ENCODE results near the gene SLC8B1. TPM values are rescaled to one million over a fixed set of nuclear protein-coding genes. Genes with fewer than 3 reads are reported as not detected.

SLC8B1 gene
- total RNA-seq, 4 donors from 2014 or later = 31.8 to 63.4 (median 38.8) TPM

GRCh38 chr12:113316155-113316554, 18.8 kb downstream of the SLC8B1 start:
- intact Hi-C loops (cut with DNase I; ENCODE audit: low total_unique reads) = no loop called here
- WGBS, 2 donors = 94 to 96% methylated on average over 7 of the region's 7 CpGs
- DNase-seq (ENCODE audit: low spot score in 2 of 2) = no peak
- no peak overlapping the region for H3K4me3 ChIP-seq (ENCODE audit: low read depth, poor library complexity, severe bottlenecking)
- TF ChIP-seq POLR2A (IDR thresholded peaks at IDR 0.05) = no peak
- TF ChIP-seq, protein P1, sequence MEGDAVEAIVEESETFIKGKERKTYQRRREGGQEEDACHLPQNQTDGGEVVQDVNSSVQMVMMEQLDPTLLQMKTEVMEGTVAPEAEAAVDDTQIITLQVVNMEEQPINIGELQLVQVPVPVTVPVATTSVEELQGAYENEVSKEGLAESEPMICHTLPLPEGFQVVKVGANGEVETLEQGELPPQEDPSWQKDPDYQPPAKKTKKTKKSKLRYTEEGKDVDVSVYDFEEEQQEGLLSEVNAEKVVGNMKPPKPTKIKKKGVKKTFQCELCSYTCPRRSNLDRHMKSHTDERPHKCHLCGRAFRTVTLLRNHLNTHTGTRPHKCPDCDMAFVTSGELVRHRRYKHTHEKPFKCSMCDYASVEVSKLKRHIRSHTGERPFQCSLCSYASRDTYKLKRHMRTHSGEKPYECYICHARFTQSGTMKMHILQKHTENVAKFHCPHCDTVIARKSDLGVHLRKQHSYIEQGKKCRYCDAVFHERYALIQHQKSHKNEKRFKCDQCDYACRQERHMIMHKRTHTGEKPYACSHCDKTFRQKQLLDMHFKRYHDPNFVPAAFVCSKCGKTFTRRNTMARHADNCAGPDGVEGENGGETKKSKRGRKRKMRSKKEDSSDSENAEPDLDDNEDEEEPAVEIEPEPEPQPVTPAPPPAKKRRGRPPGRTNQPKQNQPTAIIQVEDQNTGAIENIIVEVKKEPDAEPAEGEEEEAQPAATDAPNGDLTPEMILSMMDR (IDR thresholded peaks at IDR 0.05) = no peak

DNA sequence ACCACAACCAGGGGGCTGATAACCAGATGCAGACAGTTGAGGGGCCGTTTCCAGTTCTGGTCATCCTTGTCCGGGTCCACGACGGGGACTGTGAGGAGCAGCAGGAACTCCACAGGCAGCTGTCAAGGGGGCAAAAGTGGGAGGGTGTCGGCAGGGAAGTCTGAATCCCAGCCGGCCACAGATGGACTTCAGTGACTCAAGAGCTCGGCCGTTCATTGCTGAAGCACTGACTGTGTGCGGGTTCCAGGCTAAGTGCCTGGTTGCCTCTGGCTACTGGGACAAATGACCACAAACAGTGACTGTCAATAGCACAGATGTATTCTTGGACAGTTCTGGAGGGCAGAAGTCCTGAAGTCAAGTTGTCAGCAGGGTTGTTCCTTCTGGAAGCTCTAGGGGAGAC, 19.6 kb downstream of the SLC8B1 start:
- WGBS, 2 donors = 80 to 86% methylated on average over 7 to 9 of the region's 9 CpGs
- DNase-seq (ENCODE audit: low spot score in 2 of 2) = no peak
- TF ChIP-seq, protein P1 (IDR thresholded peaks at IDR 0.05) = no peak
- TF ChIP-seq POLR2A (IDR thresholded peaks at IDR 0.05) = no peak
- no peak overlapping the region for H3K4me3 ChIP-seq (ENCODE audit: low read depth, poor library complexity, severe bottlenecking)
- intact Hi-C loops (cut with DNase I; ENCODE audit: low total_unique reads) = no loop called here

GRCh38 chr12:113314121-113314529, 20.8 kb downstream of the SLC8B1 start:
- intact Hi-C loops (cut with DNase I; ENCODE audit: low total_unique reads) = no loop called here
- H3K4me3 ChIP-seq (ENCODE audit: low read depth, poor library complexity, severe bottlenecking) = no peak overlapping the region
- no peak for DNase-seq (ENCODE audit: low spot score in 2 of 2)
- WGBS, 2 donors = 60 to 65% methylated on average over 7 of the region's 7 CpGs
- no peak for TF ChIP-seq POLR2A (IDR thresholded peaks at IDR 0.05)
- TF ChIP-seq, protein P1 (IDR thresholded peaks at IDR 0.05) = no peak

GRCh38 chr12:113310489-113310888, 24.4 kb downstream of the SLC8B1 start:
- no peak for DNase-seq (ENCODE audit: low spot score in 2 of 2)
- no peak overlapping the region for H3K4me3 ChIP-seq (ENCODE audit: low read depth, poor library complexity, severe bottlenecking)
- intact Hi-C loops (cut with DNase I; ENCODE audit: low total_unique reads) = no loop called here
- 100% methylated on average over 1 of the region's 1 CpG for WGBS, 2 donors
- TF ChIP-seq, protein P1 (IDR thresholded peaks at IDR 0.05) = no peak
- TF ChIP-seq POLR2A (IDR thresholded peaks at IDR 0.05) = no peak

- WGBS, 2 donors = 70 to 87% methylated on average over 11 of the region's 11 CpGs
- H3K4me3 ChIP-seq (ENCODE audit: low read depth, poor library complexity, severe bottlenecking) = no peak overlapping the region
- no peak for DNase-seq (ENCODE audit: low spot score in 2 of 2)
- TF ChIP-seq, protein P1 (IDR thresholded peaks at IDR 0.05) = no peak
- TF ChIP-seq POLR2A (IDR thresholded peaks at IDR 0.05) = no peak
- intact Hi-C loops (cut with DNase I; ENCODE audit: low total_unique reads) = no loop called here
These were observed 28.5 kb downstream of the SLC8B1 start for GRCh38 chr12:113306382-113306781.

DNA sequence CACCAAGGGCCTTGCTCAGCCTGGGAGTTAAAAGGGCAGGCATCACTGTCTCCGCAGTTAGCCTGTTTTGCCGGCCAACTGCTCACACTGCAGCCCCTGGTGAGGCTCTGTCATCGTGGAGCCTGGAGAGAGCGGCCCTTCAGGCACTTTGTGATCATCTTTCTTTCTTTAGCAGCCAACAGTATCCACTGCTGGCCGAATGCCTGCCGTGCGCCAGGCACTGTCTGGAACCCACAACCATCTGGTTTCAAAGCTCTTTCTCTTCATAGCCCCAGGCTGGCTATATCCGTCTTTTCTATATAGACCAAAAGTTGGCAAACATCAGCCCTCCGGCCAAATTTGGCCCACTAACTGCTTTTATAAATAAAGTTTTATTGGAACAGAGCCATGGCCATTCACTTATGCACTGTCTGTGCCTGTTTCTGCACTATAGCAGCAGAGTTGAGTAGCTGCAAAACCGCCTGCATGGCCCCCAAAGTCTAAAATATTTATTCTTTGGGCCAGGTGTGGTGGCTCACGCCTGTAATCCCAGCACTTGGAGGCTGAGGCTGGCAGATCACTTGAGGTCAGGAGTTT, 29.5 kb downstream of the SLC8B1 start:
- DNase-seq (ENCODE audit: low spot score in 2 of 2) = no peak
- H3K4me3 ChIP-seq (ENCODE audit: low read depth, poor library complexity, severe bottlenecking) = no peak overlapping the region
- TF ChIP-seq, protein P1 (IDR thresholded peaks at IDR 0.05) = no peak
- TF ChIP-seq POLR2A (IDR thresholded peaks at IDR 0.05) = no peak
- 90 to 93% methylated on average over 11 of the region's 11 CpGs for WGBS, 2 donors
- intact Hi-C loops (cut with DNase I; ENCODE audit: low total_unique reads) = no loop called here
